H1 (cell line): ENCODE results near the gene ZNF140. TPM values are rescaled to one million over a fixed set of nuclear protein-coding genes. Genes with fewer than 3 reads are reported as not detected.

ENCODE experiments used
- CTCF ChIA-PET: fragments of 300-600 bp; sonication (Branson Sonifier 250); formaldehyde crosslinking; loops from one replicate; lab custom pipeline; 2021; ENCODE audit not compliant: partially characterized antibody; lab: Charles Lee
- POLR2A ChIA-PET: fragments of 300-600 bp; sonication (Branson Sonifier 250); formaldehyde crosslinking; loops from one replicate; lab custom pipeline; 2021; ENCODE audit warnings: inconsistent platforms; ENCODE audit not compliant: partially characterized antibody; lab: Charles Lee
- DNase-seq, 2 experiments: peaks; one replicate each; pipeline versions ENCODE4 v3.0.0 to v3.0.0-alpha.2; 2010 to 2022; ENCODE audit warnings: low spot score in 2 of 2, low read depth in 1 of 2, mixed read lengths in 1 of 2
- FAIRE-seq: peaks from 2 replicates; lab custom pipeline; 2011; peaks lifted over from hg19 to GRCh38; lab: Jason Lieb, UNC
- H2AFZ ChIP-seq: 2 replicates; pipeline ENCODE4 v1.8.1; 2012; ENCODE audit warnings: low read length, inconsistent platforms
- H2AK5ac ChIP-seq: 2 replicates; pipeline ENCODE4 v1.6.1; 2013; ENCODE audit warnings: low read depth, low read length
- H2BK120ac ChIP-seq: replicated peaks from 2 replicates; pipeline ENCODE3; 2013; ENCODE audit warnings: low read depth, low read length, inconsistent platforms
- H2BK12ac ChIP-seq: 2 replicates; pipeline ENCODE4 v1.6.1; 2013; ENCODE audit warnings: low read depth, low read length
- H2BK15ac ChIP-seq: 2 replicates; pipeline ENCODE4 v1.6.1; 2013; ENCODE audit warnings: low read length
- H2BK20ac ChIP-seq: 2 replicates; pipeline ENCODE4 v1.6.1; 2013; ENCODE audit warnings: low read length
- H2BK5ac ChIP-seq: 2 replicates; pipeline ENCODE4 v1.6.1; 2013; ENCODE audit warnings: low read depth, low read length
- H3K14ac ChIP-seq: 2 replicates; pipeline ENCODE4 v1.6.1; 2013; ENCODE audit warnings: inconsistent platforms; ENCODE audit not compliant: insufficient read length
- H3K18ac ChIP-seq: 2 replicates; pipeline ENCODE4 v1.6.1; 2013; ENCODE audit warnings: low read length; ENCODE audit errors: extremely low read depth
- H3K23ac ChIP-seq: 2 replicates; pipeline ENCODE4 v1.6.1; 2013; ENCODE audit warnings: inconsistent platforms; ENCODE audit not compliant: insufficient read length
- H3K23me2 ChIP-seq: 2 replicates; pipeline ENCODE4 v1.6.1; 2013; ENCODE audit warnings: low read depth, low read length
- H3K27ac ChIP-seq: 2 replicates; pipeline ENCODE4 v1.6.1; 2011; ENCODE audit warnings: low read depth, low read length, inconsistent platforms
- H3K27me3 ChIP-seq, 4 experiments: replicated peaks in 1 of 4; 1 replicate in 1 of 4; 2 replicates in 3 of 4; pipeline versions ENCODE4 v1.6.1 to v1.8.1; 2011 to 2013; ENCODE audit warnings: low read length in 3 of 4, mild to moderate bottlenecking in 3 of 4, inconsistent platforms in 2 of 4, mixed read lengths in 2 of 4, moderate library complexity in 1 of 4; ENCODE audit not compliant: control insufficient read depth in 3 of 4, insufficient read depth in 3 of 4; ENCODE audit errors: extremely low read depth in 1 of 4
- H3K36me3 ChIP-seq, 4 experiments: 2 replicates each; pipeline versions ENCODE4 v1.6.1 to v1.8.1; 2011 to 2013; ENCODE audit warnings: mild to moderate bottlenecking in 4 of 4, low read length in 3 of 4, moderate library complexity in 2 of 4, control low read depth in 1 of 4, inconsistent platforms in 1 of 4; ENCODE audit not compliant: insufficient read depth in 4 of 4, control insufficient read depth in 2 of 4
- H3K4ac ChIP-seq: replicated peaks from 2 replicates; pipeline ENCODE3; 2013; ENCODE audit warnings: low read length, low read depth, mixed read lengths, inconsistent platforms; ENCODE audit not compliant: insufficient read length
- H3K4me1 ChIP-seq, 4 experiments: replicated peaks in 1 of 4; 1 replicate in 1 of 4; 2 replicates in 3 of 4; pipeline versions ENCODE4 v1.6.1 to v1.8.1; 2011 to 2013; ENCODE audit warnings: low read length in 3 of 4, inconsistent platforms in 2 of 4, mixed read lengths in 1 of 4; ENCODE audit not compliant: insufficient read depth in 4 of 4, control insufficient read depth in 3 of 4
- H3K4me2 ChIP-seq, 2 experiments: 2 replicates each; pipeline versions ENCODE4 v1.6.1 to v1.8.1; 2011 to 2013; ENCODE audit warnings: low read depth in 2 of 2, low read length in 2 of 2, control low read depth in 1 of 2, inconsistent platforms in 1 of 2, mild to moderate bottlenecking in 1 of 2; ENCODE audit not compliant: insufficient read depth in 1 of 2
- H3K4me3 ChIP-seq, 4 experiments: fragments of 200-600, 300-600 bp in 1 of 4; sonication (generic), shearing (Covaris generic), sonication (Bioruptor Twin) in 1 of 4; 2 replicates each; pipeline versions ENCODE4 v1.5.1 to v1.8.1; 2011 to 2016; ENCODE audit warnings: low read length in 4 of 4, low read depth in 3 of 4, control low read depth in 2 of 4, inconsistent platforms in 2 of 4, mild to moderate bottlenecking in 2 of 4, mixed read lengths in 1 of 4, moderate library complexity in 1 of 4; ENCODE audit not compliant: insufficient read depth in 2 of 4; ENCODE audit errors: extremely low read depth in 1 of 4
- H3K56ac ChIP-seq: replicated peaks from 2 replicates; pipeline ENCODE3; 2013; ENCODE audit warnings: low read depth, mild to moderate bottlenecking, mixed read lengths, low read length, inconsistent platforms; ENCODE audit not compliant: insufficient read length
- H3K79me1 ChIP-seq: 2 replicates; pipeline ENCODE4 v1.6.1; 2013; ENCODE audit warnings: low read depth, low read length, control low read depth
- H3K79me2 ChIP-seq, 2 experiments: 2 replicates each; pipeline versions ENCODE4 v1.6.1 to v1.8.1; 2012 to 2013; ENCODE audit warnings: low read length in 2 of 2, mild to moderate bottlenecking in 2 of 2, inconsistent platforms in 1 of 2; ENCODE audit not compliant: insufficient read depth in 2 of 2, control insufficient read depth in 1 of 2
- H3K9ac ChIP-seq, 4 experiments: replicated peaks in 1 of 4; 1 replicate in 1 of 4; 2 replicates in 3 of 4; pipeline versions ENCODE4 v1.6.1 to v1.8.1; 2011 to 2013; ENCODE audit warnings: low read depth in 3 of 4, low read length in 3 of 4, control low read depth in 2 of 4, mild to moderate bottlenecking in 2 of 4, moderate library complexity in 2 of 4, inconsistent platforms in 1 of 4; ENCODE audit errors: extremely low read depth in 1 of 4
- H3K9me3 ChIP-seq, 2 experiments: 2 replicates each; pipeline versions ENCODE4 v1.6.1 to v1.8.1; 2012 to 2013; ENCODE audit warnings: mild to moderate bottlenecking in 2 of 2, moderate library complexity in 2 of 2, control low read depth in 1 of 2, inconsistent platforms in 1 of 2, low read depth in 1 of 2, low read length in 1 of 2, mixed read lengths in 1 of 2; ENCODE audit not compliant: insufficient read depth in 2 of 2
- H4K20me1 ChIP-seq, 2 experiments: replicated peaks in 1 of 2; 2 replicates each; pipeline versions ENCODE3 to v1.8.1; 2011 to 2013; ENCODE audit warnings: inconsistent platforms in 2 of 2, low read length in 2 of 2, mild to moderate bottlenecking in 1 of 2; ENCODE audit not compliant: insufficient read depth in 2 of 2, control insufficient read depth in 1 of 2
- H4K5ac ChIP-seq: 2 replicates; pipeline ENCODE4 v1.6.1; 2013; ENCODE audit warnings: low read length, low read depth, mixed read lengths, inconsistent platforms; ENCODE audit not compliant: insufficient read length
- H4K8ac ChIP-seq: 2 replicates; pipeline ENCODE4 v1.8.0; 2013; ENCODE audit warnings: mild to moderate bottlenecking, moderate library complexity, low read length, inconsistent platforms; ENCODE audit not compliant: insufficient read depth; ENCODE audit errors: extremely low read depth
- H4K91ac ChIP-seq: replicated peaks from 2 replicates; pipeline ENCODE3; 2013; ENCODE audit warnings: low read length, mixed read lengths, inconsistent platforms; ENCODE audit not compliant: insufficient read length
- CTBP2 ChIP-seq: IDR thresholded peaks from 2 replicates; pipeline ENCODE4 v1.7.0; 2011; ENCODE audit warnings: borderline replicate concordance, mild to moderate bottlenecking, moderate library complexity, mixed read lengths, low read length; ENCODE audit not compliant: insufficient read depth, insufficient read length
- SP2 ChIP-seq: IDR thresholded peaks from 2 replicates; pipeline ENCODE4 v1.6.1; 2012; ENCODE audit warnings: mild to moderate bottlenecking, low read length, inconsistent platforms
- WGBS, 2 experiments: shearing (Covaris generic) in 1 of 2; methylation state at CpG; one replicate each; pipeline versions ENCODE4 v1.1.6 to v1.1.7; 2013 to 2015; ENCODE audit warnings: low lambda C conversion rate in 2 of 2, mixed read lengths in 2 of 2, inconsistent platforms in 1 of 2, low coverage in 1 of 2, missing lambda C conversion rate in 1 of 2; ENCODE audit not compliant: insufficient replicate concordance in 2 of 2, insufficient coverage in 1 of 2, insufficient read length in 1 of 2; ENCODE audit errors: extremely low coverage in 1 of 2, missing lambda C conversion rate in 1 of 2; 5-methylcytosine and 5-hydroxymethylcytosine counted together
- polyA plus RNA-seq, 7 experiments: library from polyadenylated mRNA; depleted of rRNA in 3 of 7; stranded (reverse) in 5 of 7; unstranded in 2 of 7; fragments of >200 nt in 5 of 7; fragments of 200-250 nt in 2 of 7; gene quantifications; 1 replicate in 5 of 7; 2 replicates in 1 of 7; 4 replicates in 1 of 7; pipeline versions ENCODE4 v1.2.1 to v1.2.3, GENCODE V29; 2011 to 2013; ENCODE audit warnings: missing spikeins in 2 of 7, mixed read lengths in 2 of 7
- total RNA-seq: library from RNA; stranded (reverse); fragmentation: NEBNext Ultra II Directional; extraction: Animal tissue kit (Norgen Biotek cat#: 25700); gene quantifications from 2 replicates; pipeline ENCODE4 v1.2.1, GENCODE V29; 2021

ZNF140 gene
- total and polyA plus RNA-seq, 2 of the 8 experiments (the other 6 are each of a cell fraction or from before 2014, with no cell fraction given), result 7.5 to 14.3 TPM

DNA sequence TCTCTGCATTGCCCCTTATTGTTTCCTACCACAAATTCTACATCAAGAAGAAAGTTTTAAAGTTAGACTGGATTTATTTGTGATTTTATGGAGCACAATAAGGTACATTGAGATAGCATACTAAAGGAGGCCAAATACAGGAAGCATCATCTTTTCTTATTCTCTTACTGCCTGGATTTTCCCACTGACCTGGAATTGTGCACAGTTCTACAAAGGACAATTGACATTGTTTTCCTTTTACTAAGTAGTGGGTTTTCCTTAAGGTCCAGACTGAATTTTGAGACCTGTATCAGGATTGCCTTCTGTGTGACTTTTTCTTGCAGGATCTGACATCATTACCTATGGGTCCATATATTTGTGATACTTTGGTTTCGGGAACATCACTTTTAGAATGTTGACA, 18.8 kb upstream of the ZNF140 start:
- H3K9me3 ChIP-seq, result peaks cover 91 to 99% of the 10 kb centered on the region in 2 experiments
- FAIRE-seq, result no peak

More for the DNA sequence above, 18.8 kb upstream of the ZNF140 start:
- no peak for DNase-seq
- Histone ChIP-seq H4K8ac (no peak overlapping the region), H3K4ac (no peak overlapping the region), H2BK120ac (no peak overlapping the region), H4K91ac (no peak overlapping the region), H3K4me3 (no peak overlapping the region), H3K23me2 (no peaks in the 10 kb centered on the region), H2BK5ac (no peak overlapping the region), H3K27me3 (no peaks in the 10 kb centered on the region), H3K9ac (no peak overlapping the region), H3K27ac (no peak overlapping the region)
- POLR2A ChIA-PET, result interaction anchor here (1.3 kb wide), 1 partner anchor 13 kb away, joined by 4 read pairs; no protein-coding TSS in a partner anchor
- 86% methylated on average over 1 of the region's 1 CpG; no CpG with 5 or more reads in 1 of the 2 experiments for WGBS, 2 experiments
- TF ChIP-seq SP2, result no peak
- TF ChIP-seq CTBP2, result no peak
- TF ChIP-seq, all 59 proteins: peak for 0
- no peak overlapping the region for H3K14ac ChIP-seq
- H3K36me3 ChIP-seq, result peaks cover 5 to 38% (median 18%) of the 10 kb centered on the region in 4 experiments; a peak in 7 of 8 replicates
- no peak overlapping the region for H3K23ac ChIP-seq
- H3K18ac ChIP-seq, result no peak overlapping the region
- no peaks in the 10 kb centered on the region for H3K79me2 ChIP-seq
- H3K4me1 ChIP-seq, result no peaks in the 10 kb centered on the region
- no peak overlapping the region for H2AK5ac ChIP-seq
- H2AFZ ChIP-seq, result no peak overlapping the region
- no peaks in the 10 kb centered on the region for H3K79me1 ChIP-seq
- no peak overlapping the region for H4K5ac ChIP-seq
- CTCF ChIA-PET, result no interaction called here
- H2BK12ac ChIP-seq, result no peak overlapping the region
- H2BK20ac ChIP-seq, result no peak overlapping the region
- no peak overlapping the region for H3K56ac ChIP-seq
- H2BK15ac ChIP-seq, result no peak overlapping the region
- H4K20me1 ChIP-seq, result no peaks in the 10 kb centered on the region
- H3K4me2 ChIP-seq, result no peak overlapping the region
